ENCODE results near the gene EHMT1.

EHMT1 gene

DNA sequence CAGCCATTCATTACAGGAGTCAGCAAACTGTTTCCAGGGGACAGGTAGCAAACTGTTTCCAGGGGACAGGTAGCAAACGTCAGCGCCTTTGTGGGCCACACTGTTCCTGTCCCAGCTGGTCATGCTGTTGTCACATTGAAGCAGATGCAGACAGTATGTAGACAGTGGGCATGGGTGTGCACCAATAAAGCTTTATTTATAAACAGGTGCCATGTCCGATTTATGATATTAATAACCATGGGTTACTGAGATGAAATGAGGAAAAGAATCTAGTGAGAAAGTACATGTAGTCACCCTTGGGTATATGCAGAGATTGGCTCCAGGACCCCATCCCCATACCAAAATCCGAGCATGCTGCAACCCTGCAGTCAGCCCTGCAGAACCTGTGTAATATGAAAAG, 122.5 kb downstream of the EHMT1 start:
- no peak for DNase-seq (ENCODE audit: low read depth)

DNA sequence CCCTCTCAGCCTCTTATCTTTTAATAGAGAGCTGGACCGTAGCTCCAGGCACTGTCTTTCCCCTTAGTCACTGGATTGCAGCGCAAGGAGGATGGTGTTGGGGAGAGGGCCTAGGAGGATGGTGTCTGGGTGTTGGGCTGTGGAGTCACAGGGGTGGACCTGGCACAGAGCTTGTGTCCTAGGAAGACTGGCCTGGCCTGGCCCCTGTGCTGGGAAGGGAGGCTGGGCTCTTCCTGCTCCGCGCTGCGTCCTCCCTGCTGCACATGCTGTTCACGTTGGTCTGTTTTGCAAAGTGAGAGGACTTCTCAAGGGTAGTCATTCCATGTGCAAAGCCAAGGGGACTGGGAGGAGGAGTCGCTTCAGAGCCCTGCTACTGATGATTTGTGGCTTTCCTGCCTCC, 123.9 kb downstream of the EHMT1 start:
- DNase-seq (ENCODE audit: low read depth) = no peak

DNA sequence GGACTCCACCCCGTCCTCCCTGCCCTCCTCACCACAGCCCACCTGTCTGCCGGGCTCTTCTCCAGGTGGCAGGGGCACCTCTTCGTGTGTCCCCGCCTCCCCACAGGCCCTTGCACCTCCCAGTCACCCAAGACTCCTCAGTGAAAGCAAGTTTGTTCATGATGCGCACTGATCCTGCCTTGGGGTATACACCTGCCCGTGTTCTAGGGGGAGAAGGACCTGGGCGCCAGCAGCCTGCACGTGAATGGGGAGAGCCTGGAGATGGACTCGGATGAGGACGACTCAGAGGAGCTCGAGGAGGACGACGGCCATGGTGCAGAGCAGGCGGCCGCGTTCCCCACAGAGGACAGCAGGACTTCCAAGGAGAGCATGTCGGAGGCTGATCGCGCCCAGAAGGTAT, 124.9 kb downstream of the EHMT1 start:
- DNase-seq (ENCODE audit: low read depth) = no peak

DNA sequence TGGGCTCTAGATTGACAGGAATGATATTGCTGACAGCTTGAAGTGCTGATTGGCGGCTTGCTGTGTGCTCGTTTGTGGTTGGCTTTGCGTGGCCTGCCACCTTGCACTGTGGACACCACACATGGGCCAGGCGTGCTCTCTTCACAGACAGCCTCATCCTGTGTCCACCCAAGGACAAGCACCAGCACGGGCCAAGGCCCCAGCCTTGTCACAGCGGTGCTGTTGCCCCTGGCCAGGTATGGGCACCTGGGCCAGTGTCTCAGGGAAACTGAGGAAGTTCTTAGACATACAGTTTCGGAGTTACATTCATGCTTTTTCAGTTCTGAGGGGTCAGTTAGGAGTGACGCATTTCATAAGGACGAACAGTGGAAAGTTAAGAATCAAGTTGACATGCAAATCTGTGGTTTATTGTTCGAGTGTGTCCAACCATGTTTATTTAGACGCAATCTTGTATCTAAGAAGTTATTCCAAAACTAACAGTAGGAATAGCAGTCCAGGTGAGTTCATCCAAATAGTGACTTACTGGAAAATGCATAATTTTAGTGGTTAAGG, 125.9 kb downstream of the EHMT1 start:
- DNase-seq (ENCODE audit: low read depth) = no peak

DNA sequence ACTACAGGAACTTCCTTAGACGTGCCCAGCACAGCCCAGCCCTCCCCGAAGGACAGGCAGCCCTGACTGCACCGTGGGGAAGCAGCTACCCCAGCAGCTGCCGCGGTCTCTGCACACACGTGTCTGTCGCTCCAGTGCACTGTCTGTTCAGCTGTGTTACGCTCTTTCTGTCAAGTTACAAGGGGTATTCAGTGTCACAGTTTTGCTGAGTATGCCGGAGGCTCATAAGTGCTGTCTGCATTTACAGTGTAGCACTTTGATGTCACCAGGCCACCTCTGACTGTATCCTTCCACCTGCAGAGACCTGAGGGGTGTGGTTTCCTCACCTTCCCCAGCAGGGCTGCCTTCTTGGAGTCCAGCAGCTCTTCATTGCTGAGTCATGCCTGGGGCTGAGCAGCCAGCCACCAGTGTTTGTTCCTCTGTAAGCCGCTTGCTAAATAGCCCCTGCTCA, 126.8 kb downstream of the EHMT1 start:
- no peak for DNase-seq (ENCODE audit: low read depth)

DNA sequence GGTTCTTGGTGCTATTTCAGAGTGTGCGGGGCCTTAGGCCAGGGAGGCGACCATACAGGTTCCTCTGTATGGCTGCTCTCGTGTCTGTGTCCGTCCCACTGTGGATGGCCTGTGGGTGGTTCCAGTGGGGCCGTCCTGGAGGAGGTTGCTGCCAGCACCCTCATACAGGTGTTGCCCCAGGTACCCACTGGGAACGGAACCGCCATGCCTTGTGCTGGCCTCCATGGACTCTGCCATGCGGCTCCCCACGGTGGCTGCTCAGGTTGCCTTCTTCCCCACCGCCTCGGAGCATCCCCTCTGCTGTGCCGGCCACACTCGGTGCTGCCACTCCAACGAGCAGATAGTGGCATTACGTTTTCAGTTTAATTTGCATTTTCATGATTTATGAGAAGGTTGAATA, 129.5 kb downstream of the EHMT1 start:
- DNase-seq (ENCODE audit: low read depth) = no peak

DNA sequence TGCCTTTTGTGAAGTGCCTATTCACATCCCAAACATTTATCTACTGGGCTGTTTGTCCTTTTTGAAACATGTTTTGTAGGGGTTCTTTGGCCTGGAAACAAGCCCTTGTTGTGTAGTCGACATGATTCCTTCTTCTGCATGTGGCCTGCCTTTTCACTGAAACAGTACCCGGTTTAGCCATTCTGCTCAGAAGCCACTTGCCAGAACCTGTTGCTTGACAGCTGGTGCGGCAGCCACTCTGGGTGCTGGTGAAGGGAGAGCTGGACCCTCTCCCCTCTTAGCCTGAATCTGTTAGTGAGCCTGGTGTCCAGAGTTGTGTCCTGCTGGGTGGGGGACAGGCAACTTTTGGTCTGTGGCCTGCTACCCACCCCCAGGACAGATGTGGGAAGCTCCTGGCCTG, 129.9 kb downstream of the EHMT1 start:
- DNase-seq (ENCODE audit: low read depth) = no peak

DNA sequence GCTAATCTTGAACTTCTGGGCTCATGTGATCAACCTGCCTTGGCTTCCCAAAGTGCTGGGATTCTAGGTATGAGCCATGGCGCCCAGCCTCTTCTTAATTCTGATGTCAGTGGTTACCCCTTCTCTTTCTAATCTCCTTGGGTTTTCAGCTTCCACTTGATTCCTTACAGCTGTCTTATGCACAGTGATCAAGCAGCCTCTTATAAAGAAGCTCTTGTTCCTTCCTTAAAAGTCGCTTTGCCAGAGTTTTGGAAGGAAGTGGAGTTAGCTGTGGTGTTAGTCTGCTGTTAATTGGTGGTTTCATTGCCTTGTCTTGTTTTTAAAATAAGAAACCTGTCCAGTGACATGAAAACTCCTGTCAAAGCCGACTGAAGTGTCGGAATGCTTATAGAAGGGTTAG, 130.7 kb downstream of the EHMT1 start:
- no peak for DNase-seq (ENCODE audit: low read depth)

DNA sequence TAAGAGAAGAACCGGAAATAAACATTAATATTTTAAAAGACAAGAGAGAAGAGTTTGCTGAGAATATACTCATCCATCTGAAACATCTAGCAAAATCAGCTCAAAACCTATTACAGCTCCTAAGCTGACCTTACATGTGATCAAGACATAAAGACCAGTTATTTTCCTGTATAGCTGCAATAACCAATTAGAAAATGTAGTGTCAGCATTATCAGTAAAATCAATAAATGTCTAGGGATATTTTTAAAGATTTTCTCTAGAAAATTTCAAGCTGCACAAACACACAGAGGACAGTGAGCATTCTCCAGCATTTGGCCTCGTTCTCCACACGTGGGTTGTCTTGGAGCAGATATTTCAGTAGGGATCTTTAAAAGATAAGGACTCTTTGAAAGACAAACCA, 131.2 kb downstream of the EHMT1 start:
- no peak for DNase-seq (ENCODE audit: low read depth)

DNA sequence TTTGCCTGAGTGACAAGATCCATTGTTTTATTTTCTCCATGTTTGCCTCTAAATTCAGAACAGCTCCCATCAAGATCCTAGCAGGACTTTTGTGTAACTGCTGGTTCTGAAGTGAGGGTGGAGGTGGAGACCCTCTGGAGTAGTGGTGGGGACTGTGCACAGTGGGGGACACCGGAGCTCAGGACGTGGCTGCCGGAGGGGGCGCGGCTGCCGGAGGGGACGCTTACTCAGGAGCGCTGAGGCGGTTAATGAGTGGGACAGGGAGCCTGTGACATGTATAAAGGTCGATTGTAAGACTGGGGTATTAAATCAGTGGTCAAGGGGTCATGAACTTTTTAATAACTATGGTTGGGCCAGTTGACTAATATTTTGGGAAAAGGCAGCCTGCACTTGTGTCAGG, 131.8 kb downstream of the EHMT1 start:
- no peak for DNase-seq (ENCODE audit: low read depth)

DNA sequence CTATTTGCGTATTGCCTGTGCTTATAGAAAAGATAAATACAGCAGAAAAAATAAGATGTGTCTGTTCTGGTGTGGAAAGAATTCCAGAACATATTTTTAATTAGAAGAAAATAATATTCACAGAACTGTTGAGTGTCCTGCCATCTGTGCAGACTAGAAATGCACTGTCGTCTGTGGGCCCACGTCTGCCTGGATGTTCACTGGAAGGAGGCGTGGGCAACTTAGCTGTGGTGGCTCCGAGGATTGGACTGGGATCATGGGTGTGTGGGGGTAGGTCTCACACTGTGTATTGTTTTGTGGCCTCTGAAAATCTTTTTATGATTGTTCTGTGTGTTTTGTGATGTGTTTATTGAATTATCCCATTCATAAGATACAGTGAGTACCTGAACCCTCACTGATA, 132.8 kb downstream of the EHMT1 start:
- no peak for DNase-seq (ENCODE audit: low read depth)

DNA sequence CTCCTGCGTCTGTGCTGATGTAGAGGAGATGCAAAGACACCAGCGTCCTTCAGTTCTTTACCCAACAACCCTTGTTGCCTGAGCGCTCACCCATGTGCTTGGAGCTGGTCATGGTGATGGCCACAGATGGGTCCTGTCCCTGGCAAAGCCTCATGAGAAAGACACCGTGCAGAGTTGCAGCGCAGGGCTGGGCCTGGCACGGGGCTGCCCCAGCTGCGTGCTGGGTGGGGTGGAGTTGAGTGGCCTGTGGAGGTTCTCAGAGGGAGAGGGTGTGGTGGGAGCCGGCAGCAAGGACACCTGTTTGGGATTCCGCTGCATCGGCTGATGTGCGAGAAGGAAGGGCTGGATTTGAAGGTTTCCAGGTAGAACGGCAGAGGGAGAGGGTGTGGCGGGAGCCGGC, 133.6 kb downstream of the EHMT1 start:
- no peak for DNase-seq (ENCODE audit: low read depth)

DNA sequence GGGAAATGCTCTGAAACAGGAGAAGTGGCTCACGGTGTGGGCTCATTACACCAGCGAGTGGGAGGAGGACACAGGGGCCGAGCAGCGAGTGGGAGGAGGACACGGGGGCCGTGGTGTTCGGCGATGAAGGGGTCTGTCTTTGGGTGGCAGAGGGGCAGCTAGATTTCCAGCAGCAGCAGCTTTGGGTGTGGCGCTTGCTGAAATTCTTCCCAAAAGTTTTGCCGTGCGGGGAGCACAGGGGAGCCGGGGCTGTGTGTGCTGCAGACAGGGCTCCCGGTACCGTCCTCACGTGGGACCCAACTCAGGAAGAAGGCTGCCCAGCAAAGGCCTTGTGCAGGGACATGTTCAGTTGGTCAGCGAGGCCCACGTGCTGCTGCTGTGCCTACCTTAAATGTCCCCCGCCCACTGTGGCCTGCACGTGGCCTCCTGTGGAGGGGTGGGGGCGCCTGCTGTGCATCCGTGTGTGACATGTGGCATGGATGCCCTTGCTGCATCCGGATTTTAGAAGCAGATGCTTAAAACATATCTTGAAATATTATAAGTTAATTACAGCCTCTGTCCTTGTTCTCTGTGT, 134.5 kb downstream of the EHMT1 start:
- no peak for DNase-seq (ENCODE audit: low read depth)

DNA sequence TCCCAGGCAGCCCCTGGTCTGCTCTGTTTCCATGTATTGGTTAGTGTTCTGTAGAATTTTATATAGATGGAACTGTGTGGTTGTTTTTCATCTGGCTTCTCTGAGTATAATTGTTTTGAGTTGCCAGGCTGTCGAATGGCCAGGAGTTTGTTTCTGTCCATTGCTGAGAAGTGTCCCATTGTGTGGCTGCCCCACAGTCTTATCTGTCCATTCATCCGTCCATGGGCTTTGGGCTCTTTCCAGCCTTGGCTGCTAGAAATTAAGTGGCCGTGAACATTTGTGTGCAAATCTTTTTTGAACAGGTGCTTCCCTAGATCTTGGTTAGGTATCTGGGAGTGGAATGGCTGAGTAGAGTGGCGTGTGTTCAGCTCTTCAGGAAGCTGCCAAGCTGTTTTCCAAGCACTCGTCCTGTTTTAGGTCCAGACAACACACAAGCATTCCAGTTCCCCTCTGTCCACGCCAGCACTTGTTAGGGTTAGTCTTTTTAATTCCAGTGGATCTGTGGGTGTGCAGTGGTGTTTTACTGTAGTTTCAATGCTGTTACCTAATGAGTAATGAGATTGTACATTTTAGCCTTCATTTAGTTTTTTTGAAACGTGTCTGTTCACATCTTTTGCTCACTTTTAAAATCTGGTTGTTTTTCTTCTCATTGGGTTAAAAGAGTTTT, 136.6 kb downstream of the EHMT1 start:
- no peak for DNase-seq (ENCODE audit: low read depth)

DNA sequence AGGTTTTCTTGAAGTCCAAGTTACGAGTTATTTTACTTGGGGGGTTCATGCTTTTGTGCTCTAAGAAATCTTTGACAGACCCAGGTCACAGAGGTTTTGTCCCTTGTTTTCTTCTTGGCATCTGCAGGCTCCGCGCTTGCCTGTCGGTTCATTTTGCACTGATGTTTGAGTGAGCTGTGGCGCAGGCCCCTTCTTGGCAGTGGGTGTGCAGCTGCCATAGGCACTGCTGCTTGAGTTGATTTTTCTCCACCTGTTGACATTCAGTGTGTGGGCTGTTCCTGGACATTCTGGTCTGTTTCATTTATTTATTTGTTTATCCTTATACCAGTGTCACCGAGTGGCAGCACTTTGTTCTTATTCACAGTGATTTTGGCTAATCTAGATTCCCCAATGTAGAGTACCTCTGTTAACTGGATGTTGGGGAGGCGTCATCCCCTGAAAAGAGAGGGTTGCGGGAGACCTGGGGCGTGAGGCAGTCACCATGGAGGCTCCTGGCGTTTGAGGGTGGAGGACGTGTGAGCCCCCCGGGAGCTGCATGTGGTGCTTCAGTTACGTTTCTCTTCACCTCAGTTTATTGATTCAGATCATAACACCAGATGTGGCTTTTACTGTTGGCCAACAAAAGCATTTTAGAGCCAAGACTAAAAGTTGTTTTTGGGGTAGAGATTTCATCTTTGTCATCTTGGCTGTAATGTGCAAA, 137.4 kb downstream of the EHMT1 start:
- no peak for DNase-seq (ENCODE audit: low read depth)

DNA sequence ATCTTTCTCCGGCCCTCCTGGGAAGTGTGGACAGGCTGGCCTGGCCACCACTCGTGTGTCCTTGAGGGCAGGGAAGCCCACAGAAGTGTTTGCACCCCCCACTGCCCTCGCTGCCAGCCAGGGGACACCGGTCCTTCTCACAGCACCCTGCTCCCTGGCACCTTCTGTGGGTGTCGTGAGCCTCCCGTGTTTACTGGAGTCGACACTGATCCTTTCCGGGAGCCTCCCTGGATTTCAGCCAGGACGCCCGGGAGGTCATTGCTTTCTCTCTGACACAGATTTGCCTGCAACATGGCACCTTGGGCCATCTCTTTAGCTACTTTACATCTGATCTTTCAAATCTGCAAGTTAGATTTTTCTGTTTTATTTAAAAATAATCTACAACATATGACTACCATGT, 138.3 kb downstream of the EHMT1 start:
- no peak for DNase-seq (ENCODE audit: low read depth)

DNA sequence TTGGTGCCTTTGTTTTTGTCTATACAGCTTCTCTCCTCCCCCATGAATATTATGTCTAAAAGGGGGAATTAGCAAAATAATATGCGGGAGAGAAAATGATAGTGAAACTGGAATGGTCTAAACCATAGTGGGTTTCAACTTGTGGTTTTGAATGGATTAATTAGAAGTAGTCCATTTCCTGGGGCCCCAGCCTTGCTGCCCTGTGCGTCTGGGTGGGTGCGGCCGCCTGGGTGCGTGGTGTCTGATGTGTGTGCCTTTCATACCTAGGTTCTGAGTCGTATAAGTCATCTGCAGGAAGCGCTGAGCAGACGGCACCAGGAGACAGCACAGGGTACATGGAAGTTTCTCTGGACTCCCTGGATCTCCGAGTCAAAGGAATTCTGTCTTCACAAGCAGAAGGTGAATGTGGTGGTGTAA, 138.8 kb downstream of the EHMT1 start:
- no peak for DNase-seq (ENCODE audit: low read depth)

DNA sequence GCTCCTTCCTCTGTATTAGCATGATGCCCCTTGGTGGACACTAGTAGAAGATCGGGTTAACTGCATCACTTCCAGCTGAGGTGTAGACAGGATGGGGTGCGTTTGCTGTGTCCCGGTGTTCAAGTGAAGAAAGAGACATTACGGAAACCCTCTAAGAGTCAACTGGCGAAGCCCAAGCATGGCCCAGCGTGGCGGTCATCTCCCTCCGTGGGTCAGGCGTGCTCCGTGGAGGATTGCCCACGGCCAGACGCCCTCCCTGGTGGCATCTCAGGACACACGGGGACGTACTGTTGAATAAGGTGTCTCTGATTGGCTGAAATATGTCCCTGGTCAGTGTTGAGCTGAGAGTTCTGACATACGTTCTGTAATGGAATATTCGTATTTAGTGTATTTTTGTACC, 139.3 kb downstream of the EHMT1 start:
- DNase-seq (ENCODE audit: low read depth) = no peak

DNA sequence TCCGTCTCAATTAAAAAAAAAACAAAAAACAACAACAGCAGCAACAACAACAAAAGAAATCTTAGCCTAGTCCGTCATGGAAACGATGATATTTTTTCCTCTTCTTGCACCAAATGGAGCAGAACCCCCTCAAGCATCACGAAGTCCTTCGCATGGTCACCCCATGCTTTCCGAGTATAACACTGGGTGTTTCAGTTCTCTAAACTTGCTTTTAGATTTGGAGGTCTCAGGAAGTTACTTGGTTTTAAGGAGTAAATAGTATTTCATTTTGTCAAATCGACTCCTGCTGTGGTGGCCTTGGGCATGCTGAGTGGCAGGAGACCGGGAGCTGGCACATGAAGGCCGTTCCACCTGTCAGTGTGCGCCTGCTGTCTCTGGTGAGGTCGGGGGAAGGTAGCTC, 140.3 kb downstream of the EHMT1 start:
- DNase-seq (ENCODE audit: low read depth) = no peak

DNA sequence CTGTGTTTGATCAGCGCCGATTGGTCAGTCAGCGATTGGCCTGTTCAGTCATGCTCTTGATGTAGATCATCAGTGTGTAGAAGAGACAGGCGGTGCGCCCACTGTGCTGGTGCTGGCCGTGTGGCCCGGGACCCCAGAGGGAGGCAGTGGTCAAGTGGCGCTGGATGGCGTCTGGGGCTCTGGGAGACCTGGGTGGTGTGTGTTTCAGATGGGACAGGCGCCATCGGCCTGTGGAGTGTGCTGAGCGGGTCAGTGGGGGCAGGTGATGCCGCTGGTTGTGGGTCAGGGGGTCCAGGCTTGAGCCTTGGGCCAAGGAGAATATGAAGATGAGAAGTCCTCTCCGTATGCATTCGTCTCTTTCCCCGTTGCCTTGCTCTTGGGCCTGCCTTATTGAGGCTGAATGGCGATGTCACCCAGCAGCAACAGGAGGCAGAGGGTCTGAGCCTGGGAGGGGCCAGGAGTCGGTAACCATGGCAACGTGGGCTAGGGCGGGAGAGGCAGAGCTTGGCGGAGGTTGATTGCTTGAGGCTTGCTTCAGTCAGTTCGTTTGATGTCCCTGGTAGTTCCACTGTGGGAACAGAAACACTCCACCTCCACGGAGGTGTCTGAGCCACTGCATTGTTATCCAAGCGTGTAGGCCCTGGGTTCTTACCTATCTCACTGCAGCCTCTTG, 141.0 kb downstream of the EHMT1 start:
- no peak for DNase-seq (ENCODE audit: low read depth)

DNA sequence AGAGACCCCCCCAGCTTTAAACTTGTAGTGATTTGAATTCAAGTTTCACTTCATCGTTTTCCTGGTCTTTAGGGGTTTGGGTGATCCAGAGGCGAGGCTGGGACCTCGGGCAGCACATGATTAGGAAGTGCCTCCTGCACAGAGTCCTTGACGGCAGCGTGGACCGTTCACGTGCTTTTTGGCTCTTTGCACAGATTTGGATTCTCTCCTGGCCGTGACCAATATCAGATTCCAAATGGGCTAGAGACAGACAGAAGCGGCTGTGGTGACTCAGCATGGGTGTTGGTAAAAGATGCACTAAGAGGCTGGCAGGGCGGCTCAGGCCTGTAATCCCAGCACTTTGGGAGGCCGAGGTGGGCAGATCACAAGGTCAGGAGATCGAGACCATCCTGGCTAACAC, 141.6 kb downstream of the EHMT1 start:
- DNase-seq (ENCODE audit: low read depth) = no peak

DNA sequence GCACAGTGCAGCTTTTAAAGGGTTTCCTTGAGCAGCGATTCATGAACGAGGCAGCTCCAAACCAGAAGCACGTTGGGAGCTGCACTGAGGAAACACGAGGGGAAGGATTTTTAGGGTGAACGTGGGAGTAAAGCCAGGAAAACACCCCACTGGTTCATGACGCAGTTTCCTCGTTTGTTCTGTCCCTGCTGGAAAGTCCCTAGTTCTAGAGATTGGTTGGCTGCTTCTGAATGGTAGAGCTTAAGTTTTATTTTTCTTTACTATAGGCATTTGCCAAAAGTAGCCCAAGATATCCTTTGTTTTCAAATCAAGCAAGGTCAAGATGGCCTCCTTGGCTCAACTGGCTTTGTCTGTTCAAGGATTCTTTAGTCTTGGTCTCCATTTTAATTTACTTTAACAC, 142.2 kb downstream of the EHMT1 start:
- no peak for DNase-seq (ENCODE audit: low read depth)

DNA sequence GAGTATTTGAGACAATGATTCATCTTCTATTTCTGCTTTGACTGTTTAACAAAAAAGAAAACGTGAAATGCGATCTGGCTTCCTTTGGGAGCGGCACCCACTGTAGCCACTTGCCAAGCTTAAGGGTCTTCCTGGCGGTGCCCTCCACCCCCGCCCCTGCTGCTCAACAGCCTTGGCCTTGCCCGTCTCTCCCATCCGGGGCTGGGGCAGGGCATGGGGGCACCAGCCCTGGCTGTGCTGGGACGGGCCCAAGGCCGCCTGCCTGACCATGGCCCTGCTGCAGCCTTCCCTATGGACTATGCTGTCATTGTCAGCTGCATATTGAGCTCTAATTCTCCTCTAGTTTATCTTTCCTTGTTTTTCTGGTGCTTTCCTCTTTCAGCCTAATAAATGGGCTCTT, 143.0 kb downstream of the EHMT1 start:
- DNase-seq (ENCODE audit: low read depth) = no peak
